Uterus (tissue), 2 donors: ENCODE data around the gene RNH1.

Experiments used
- POLR2A ChIP-seq, 2 donors: fragments of 450-650 bp; IDR thresholded peaks; one replicate each; pipeline ENCODE4 v1.6.1; 2016; ENCODE audit warnings: antibody characterized with exemption in 2 of 2, mild to moderate bottlenecking in 1 of 2, moderate library complexity in 1 of 2
- TF ChIP-seq, protein P1 (sequence below), 4 experiments: fragments of 200-600 bp in 2 of 4; fragments of 450-650 bp in 2 of 4; sonication (generic) in 2 of 4; IDR thresholded peaks; one replicate each; pipeline ENCODE4 v1.5.1; 2016 to 2019; ENCODE audit warnings: antibody characterized with exemption in 4 of 4, mild to moderate bottlenecking in 2 of 4, moderate library complexity in 1 of 4

DNA sequence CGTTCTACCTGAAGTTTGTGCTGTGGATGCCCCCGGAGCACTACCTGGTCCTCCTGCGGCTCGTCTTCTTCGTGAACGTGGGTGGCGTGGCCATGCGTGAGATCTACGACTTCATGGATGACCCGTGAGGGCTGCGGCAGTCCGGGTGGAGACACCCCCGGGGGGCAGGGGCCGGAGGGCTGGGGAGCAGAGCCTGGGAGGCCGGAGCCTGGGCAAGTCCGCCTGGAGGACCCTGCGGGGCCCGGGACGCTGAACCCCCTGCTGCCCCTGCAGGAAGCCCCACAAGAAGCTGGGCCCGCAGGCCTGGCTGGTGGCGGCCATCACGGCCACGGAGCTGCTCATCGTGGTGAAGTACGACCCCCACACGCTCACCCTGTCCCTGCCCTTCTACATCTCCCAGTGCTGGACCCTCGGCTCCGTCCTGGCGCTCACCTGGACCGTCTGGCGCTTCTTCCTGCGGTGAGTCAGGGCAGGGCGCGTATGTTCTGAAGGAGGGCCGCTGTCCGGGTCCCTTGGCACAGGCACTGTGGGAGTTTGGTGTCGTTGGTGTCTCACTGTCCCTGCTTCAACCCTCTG, 17.3 kb downstream of the RNH1 start:
- TF ChIP-seq, protein P1, sequence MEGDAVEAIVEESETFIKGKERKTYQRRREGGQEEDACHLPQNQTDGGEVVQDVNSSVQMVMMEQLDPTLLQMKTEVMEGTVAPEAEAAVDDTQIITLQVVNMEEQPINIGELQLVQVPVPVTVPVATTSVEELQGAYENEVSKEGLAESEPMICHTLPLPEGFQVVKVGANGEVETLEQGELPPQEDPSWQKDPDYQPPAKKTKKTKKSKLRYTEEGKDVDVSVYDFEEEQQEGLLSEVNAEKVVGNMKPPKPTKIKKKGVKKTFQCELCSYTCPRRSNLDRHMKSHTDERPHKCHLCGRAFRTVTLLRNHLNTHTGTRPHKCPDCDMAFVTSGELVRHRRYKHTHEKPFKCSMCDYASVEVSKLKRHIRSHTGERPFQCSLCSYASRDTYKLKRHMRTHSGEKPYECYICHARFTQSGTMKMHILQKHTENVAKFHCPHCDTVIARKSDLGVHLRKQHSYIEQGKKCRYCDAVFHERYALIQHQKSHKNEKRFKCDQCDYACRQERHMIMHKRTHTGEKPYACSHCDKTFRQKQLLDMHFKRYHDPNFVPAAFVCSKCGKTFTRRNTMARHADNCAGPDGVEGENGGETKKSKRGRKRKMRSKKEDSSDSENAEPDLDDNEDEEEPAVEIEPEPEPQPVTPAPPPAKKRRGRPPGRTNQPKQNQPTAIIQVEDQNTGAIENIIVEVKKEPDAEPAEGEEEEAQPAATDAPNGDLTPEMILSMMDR (IDR thresholded peaks at IDR 0.05) = no peak
- no peak for TF ChIP-seq POLR2A (IDR thresholded peaks at IDR 0.05)
